Right atrium auricular region (tissue), 2 donors: ENCODE results near the gene WDR48. TPM values are rescaled to one million over a fixed set of nuclear protein-coding genes. Genes with fewer than 3 reads are reported as not detected.

Source experiments
- DNase-seq: peaks from one replicate; pipeline ENCODE4 v3.0.0-alpha.2; 2019; ENCODE audit warnings: low spot score
- H3K27ac ChIP-seq, 2 donors: fragments of 200-600 bp; sonication (generic); 1 replicate in 1 of 2; 2 replicates in 1 of 2; pipeline ENCODE4 v1.5.1; 2016 to 2019
- H3K27me3 ChIP-seq, 2 donors: fragments of 200-600 bp; sonication (generic); one replicate each; pipeline versions ENCODE4 v1.5.1 to v1.6.0; 2017 to 2019
- H3K36me3 ChIP-seq: fragments of 200-600 bp; sonication (generic); one replicate; pipeline ENCODE4 v1.5.1; 2016
- H3K4me1 ChIP-seq, 2 donors: fragments of 200-600 bp; sonication (generic); one replicate each; pipeline versions ENCODE4 v1.5.1 to v1.6.0; 2017 to 2019
- H3K4me3 ChIP-seq, 2 donors: fragments of 200-600 bp; sonication (generic); 1 replicate in 1 of 2; 2 replicates in 1 of 2; pipeline ENCODE4 v1.5.1; 2017 to 2019; ENCODE audit warnings: mild to moderate bottlenecking in 1 of 2, moderate library complexity in 1 of 2
- H3K9me3 ChIP-seq, 2 donors: fragments of 200-600 bp; sonication (generic); one replicate each; pipeline ENCODE4 v1.5.1; 2019
- CTCF ChIP-seq, 2 donors: fragments of 200-600 bp; sonication (generic); IDR thresholded peaks; one replicate each; pipeline ENCODE4 v1.5.1; 2019; ENCODE audit warnings: antibody characterized with exemption in 2 of 2
- total RNA-seq, 2 donors: library from RNA; depleted of rRNA; stranded (reverse); fragments of >200 nt; gene quantifications; one replicate each; pipeline ENCODE4 v1.1.0, GENCODE V29; 2016

WDR48 gene
- total RNA-seq, 2 donors from 2014 or later, result 11.9 to 17.1 TPM

GRCh38 chr3:39015418-39015817 lies 36.4 kb upstream of the WDR48 start:
- H3K36me3 ChIP-seq, result no peaks in the 10 kb centered on the region
- H3K9me3 ChIP-seq, result no peaks in the 10 kb centered on the region
- DNase-seq, result no peak
- no peaks in the 10 kb centered on the region for H3K27me3 ChIP-seq
- H3K27ac ChIP-seq, result no peak overlapping the region
- H3K4me1 ChIP-seq, result no peaks in the 10 kb centered on the region
- no peak for TF ChIP-seq CTCF (IDR thresholded peaks at IDR 0.05)
- no peak overlapping the region for H3K4me3 ChIP-seq

GRCh38 chr3:39019299-39019698 lies 32.5 kb upstream of the WDR48 start:
- no peak for DNase-seq

GRCh38 chr3:39021029-39021428 lies 30.8 kb upstream of the WDR48 start:
- Histone ChIP-seq H3K9me3 (no peaks in the 10 kb centered on the region), H3K36me3 (no peaks in the 10 kb centered on the region), H3K4me3 (no peak overlapping the region), H3K4me1 (no peaks in the 10 kb centered on the region), H3K27me3 (no peaks in the 10 kb centered on the region), H3K27ac (no peak overlapping the region)
- no peak for TF ChIP-seq CTCF (IDR thresholded peaks at IDR 0.05)
- no peak for DNase-seq

More at GRCh38 chr3:39019299-39019698, 32.5 kb upstream of the WDR48 start:
- TF ChIP-seq CTCF (IDR thresholded peaks at IDR 0.05), result no peak
- Histone ChIP-seq H3K27ac (no peak overlapping the region), H3K4me1 (no peaks in the 10 kb centered on the region), H3K36me3 (no peaks in the 10 kb centered on the region), H3K9me3 (no peaks in the 10 kb centered on the region), H3K27me3 (no peaks in the 10 kb centered on the region), H3K4me3 (no peak overlapping the region)

- H3K4me1 ChIP-seq, result no peaks in the 10 kb centered on the region
- no peak for TF ChIP-seq CTCF (IDR thresholded peaks at IDR 0.05)
- H3K36me3 ChIP-seq, result no peaks in the 10 kb centered on the region
- no peaks in the 10 kb centered on the region for H3K27me3 ChIP-seq
- no peak overlapping the region for H3K27ac ChIP-seq
- no peak for DNase-seq
- no peaks in the 10 kb centered on the region for H3K9me3 ChIP-seq
- H3K4me3 ChIP-seq, result no peak overlapping the region
Observed at GRCh38 chr3:39021465-39022285, 30.1 kb upstream of the WDR48 start.

GRCh38 chr3:39022286-39022630 lies 29.6 kb upstream of the WDR48 start:
- no peak overlapping the region for H3K27ac ChIP-seq
- DNase-seq, result no peak
- no peaks in the 10 kb centered on the region for H3K27me3 ChIP-seq
- no peak for TF ChIP-seq CTCF (IDR thresholded peaks at IDR 0.05)
- H3K9me3 ChIP-seq, result no peaks in the 10 kb centered on the region
- H3K36me3 ChIP-seq, result no peaks in the 10 kb centered on the region
- no peaks in the 10 kb centered on the region for H3K4me1 ChIP-seq
- H3K4me3 ChIP-seq, result no peak overlapping the region

GRCh38 chr3:39024497-39024896 lies 27.3 kb upstream of the WDR48 start:
- no peak for DNase-seq
- TF ChIP-seq CTCF (IDR thresholded peaks at IDR 0.05), result no peak
- no peak overlapping the region for H3K4me3 ChIP-seq
- no peak overlapping the region for H3K27ac ChIP-seq
- no peaks in the 10 kb centered on the region for H3K27me3 ChIP-seq
- no peaks in the 10 kb centered on the region for H3K4me1 ChIP-seq
- no peaks in the 10 kb centered on the region for H3K36me3 ChIP-seq
- no peaks in the 10 kb centered on the region for H3K9me3 ChIP-seq
